Astrocyte (in vitro differentiated cells and primary cell): ENCODE measurements around the gene IFRD1.

Experiments
- EZH2 ChIP-seq: IDR thresholded peaks from 2 replicates; pipeline ENCODE4 v1.6.1; 2012; ENCODE audit warnings: mild to moderate bottlenecking, low read length, inconsistent platforms; ENCODE audit not compliant: insufficient read depth
- TF ChIP-seq, protein P1 (sequence below): IDR thresholded peaks from 2 replicates; pipeline ENCODE4 v1.5.1; 2011; ENCODE audit warnings: low read depth, mild to moderate bottlenecking, inconsistent platforms, low read length, moderate library complexity; ENCODE audit not compliant: insufficient read depth

DNA sequence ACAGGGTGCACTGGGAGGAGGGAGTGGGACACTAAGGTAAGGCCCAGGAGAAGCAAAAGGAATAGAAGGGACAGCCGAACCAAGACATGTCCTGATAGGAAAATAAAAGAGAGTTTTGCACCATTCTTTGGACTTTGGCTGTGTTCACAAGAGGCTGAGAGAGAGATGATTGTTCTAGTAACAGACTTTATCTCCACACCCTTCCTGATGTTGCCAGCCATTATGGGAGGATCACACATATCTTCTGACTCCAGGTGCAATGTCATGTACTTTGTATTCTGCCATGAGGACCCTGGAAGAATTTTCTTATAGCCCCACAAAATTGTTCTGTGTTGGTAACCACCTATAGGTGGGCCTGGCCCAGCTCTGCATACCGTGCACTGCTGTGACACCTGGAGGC is 41.9 kb downstream of the IFRD1 start:
- TF ChIP-seq, protein P1, sequence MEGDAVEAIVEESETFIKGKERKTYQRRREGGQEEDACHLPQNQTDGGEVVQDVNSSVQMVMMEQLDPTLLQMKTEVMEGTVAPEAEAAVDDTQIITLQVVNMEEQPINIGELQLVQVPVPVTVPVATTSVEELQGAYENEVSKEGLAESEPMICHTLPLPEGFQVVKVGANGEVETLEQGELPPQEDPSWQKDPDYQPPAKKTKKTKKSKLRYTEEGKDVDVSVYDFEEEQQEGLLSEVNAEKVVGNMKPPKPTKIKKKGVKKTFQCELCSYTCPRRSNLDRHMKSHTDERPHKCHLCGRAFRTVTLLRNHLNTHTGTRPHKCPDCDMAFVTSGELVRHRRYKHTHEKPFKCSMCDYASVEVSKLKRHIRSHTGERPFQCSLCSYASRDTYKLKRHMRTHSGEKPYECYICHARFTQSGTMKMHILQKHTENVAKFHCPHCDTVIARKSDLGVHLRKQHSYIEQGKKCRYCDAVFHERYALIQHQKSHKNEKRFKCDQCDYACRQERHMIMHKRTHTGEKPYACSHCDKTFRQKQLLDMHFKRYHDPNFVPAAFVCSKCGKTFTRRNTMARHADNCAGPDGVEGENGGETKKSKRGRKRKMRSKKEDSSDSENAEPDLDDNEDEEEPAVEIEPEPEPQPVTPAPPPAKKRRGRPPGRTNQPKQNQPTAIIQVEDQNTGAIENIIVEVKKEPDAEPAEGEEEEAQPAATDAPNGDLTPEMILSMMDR: no peak
- TF ChIP-seq EZH2: no peak
